Breast epithelium (tissue), 3 donors: ENCODE measurements around the gene GP1BA.

Experiments used
- POLR2A ChIP-seq: fragments of 450-650 bp; IDR thresholded peaks from one replicate; pipeline ENCODE4 v1.6.1; 2016; ENCODE audit warnings: antibody characterized with exemption, mild to moderate bottlenecking, moderate library complexity
- TF ChIP-seq, protein P1 (sequence below), 3 donors: fragments of 450-650 bp; IDR thresholded peaks; one replicate each; pipeline ENCODE4 v1.5.1; 2016 to 2017; ENCODE audit warnings: antibody characterized with exemption in 3 of 3, mild to moderate bottlenecking in 3 of 3, moderate library complexity in 3 of 3

DNA sequence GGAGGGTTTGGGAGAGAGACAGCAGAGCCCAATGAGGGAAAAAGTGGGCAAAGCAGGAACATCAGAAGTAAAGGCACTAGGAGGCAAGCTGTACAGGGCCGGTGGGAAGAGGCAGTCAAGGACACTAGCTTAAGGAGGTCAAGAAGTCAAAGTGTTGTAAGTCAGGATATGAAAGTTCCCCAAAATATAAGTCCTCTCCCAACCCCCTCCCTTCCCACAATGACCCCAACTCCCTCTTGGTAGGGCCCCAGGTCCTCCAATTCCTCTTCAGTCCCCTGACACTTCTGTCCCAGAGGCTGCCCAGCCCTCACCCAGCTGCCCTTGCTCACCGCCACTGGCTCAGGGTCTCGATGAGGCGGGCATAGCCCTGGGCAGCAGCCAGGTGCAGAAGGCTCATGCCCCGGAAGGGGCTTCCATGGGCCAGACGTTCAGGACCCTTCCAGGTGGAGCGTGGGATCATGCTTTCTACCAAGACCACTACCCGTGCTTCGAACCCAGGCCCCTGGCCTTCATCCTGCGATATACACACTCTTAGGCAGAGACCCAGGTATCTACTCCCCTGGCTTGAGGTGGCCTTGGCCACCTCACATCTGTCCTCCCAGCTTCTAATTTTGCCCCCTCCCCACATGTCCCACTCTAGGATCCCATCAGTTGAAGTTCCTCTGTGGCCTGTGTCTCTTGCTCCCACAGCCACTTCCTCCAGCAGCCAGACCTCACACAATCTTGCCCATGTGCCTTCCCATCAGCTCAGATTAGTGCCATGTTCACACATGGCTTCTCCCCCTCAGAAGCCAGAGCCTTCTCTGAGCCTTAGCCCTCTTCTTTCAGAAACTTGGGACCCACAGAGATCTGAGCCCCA is 41.4 kb downstream of the GP1BA start:
- TF ChIP-seq, protein P1, sequence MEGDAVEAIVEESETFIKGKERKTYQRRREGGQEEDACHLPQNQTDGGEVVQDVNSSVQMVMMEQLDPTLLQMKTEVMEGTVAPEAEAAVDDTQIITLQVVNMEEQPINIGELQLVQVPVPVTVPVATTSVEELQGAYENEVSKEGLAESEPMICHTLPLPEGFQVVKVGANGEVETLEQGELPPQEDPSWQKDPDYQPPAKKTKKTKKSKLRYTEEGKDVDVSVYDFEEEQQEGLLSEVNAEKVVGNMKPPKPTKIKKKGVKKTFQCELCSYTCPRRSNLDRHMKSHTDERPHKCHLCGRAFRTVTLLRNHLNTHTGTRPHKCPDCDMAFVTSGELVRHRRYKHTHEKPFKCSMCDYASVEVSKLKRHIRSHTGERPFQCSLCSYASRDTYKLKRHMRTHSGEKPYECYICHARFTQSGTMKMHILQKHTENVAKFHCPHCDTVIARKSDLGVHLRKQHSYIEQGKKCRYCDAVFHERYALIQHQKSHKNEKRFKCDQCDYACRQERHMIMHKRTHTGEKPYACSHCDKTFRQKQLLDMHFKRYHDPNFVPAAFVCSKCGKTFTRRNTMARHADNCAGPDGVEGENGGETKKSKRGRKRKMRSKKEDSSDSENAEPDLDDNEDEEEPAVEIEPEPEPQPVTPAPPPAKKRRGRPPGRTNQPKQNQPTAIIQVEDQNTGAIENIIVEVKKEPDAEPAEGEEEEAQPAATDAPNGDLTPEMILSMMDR (IDR thresholded peaks at IDR 0.05), result no peak
- TF ChIP-seq POLR2A, result no peak
